Activated CD4-positive, alpha-beta T cell treated with anti-CD3 and anti-CD28 coated beads, Interleukin-10, Interleukin-2, amounts not matched to agents 100 ng/mL and 50 ng/mL, durations not matched to agents 16 hours and 8 hours (primary cell): ENCODE measurements around the gene PID1.
A peak's percentile ranks its signal among the peaks of the same experiment; 100 is the strongest.

ENCODE experiments used
- DNase-seq: peaks from one replicate; pipeline ENCODE4 v3.0.0-alpha.2; 2020

PID1 gene

GRCh38 chr2:229270551-229271410, at the start of gene PID1:
Gene PID1 (minus strand): TSS chr2:229271287. CDS start chr2:229271043, 244 bp downstream.
- DNase-seq, result no peak

- DNase-seq, result no peak
These were observed 48.5 kb upstream of the PID1 start for GRCh38 chr2:229319558-229319957.

GRCh38 chr2:229314117-229314516, 43.0 kb upstream of the PID1 start:
- DNase-seq, result no peak

GRCh38 chr2:229313591-229313990, 42.5 kb upstream of the PID1 start:
- no peak for DNase-seq

- DNase-seq, result no peak
These were observed 30.1 kb upstream of the PID1 start for GRCh38 chr2:229301237-229301636.

GRCh38 chr2:229300790-229301189, 29.7 kb upstream of the PID1 start:
- DNase-seq, result no peak

- DNase-seq, result no peak
These were observed 29.3 kb upstream of the PID1 start for GRCh38 chr2:229300371-229300770.

- no peak for DNase-seq
These were observed 26.2 kb upstream of the PID1 start for GRCh38 chr2:229297247-229297646.

- no peak for DNase-seq
These were observed 25.4 kb upstream of the PID1 start for GRCh38 chr2:229296536-229296935.

- DNase-seq, result no peak
These were observed 24.9 kb upstream of the PID1 start for GRCh38 chr2:229296016-229296415.

- DNase-seq, result no peak
These were observed 16.7 kb upstream of the PID1 start for GRCh38 chr2:229287823-229288222.

- no peak for DNase-seq
These were observed 11.9 kb upstream of the PID1 start for GRCh38 chr2:229282758-229283546.

- DNase-seq, result no peak
These were observed 8.4 kb upstream of the PID1 start for GRCh38 chr2:229279516-229279915.

GRCh38 chr2:229275506-229275905, 4.4 kb upstream of the PID1 start:
- no peak for DNase-seq

GRCh38 chr2:229273723-229274338, 2.7 kb upstream of the PID1 start:
- DNase-seq, result peak; percentile 33

- DNase-seq, result no peak
These were observed 2.1 kb upstream of the PID1 start for GRCh38 chr2:229273006-229273722.

- DNase-seq, result no peak
These were observed 1.1 kb downstream of the PID1 start for GRCh38 chr2:229269941-229270340.

- DNase-seq, result no peak
These were observed 1.9 kb downstream of the PID1 start for GRCh38 chr2:229269146-229269545.

GRCh38 chr2:229268626-229269025, 2.5 kb downstream of the PID1 start:
- DNase-seq, result no peak

GRCh38 chr2:229267080-229267479, 4.0 kb downstream of the PID1 start:
- DNase-seq, result no peak

- no peak for DNase-seq
These were observed 5.4 kb downstream of the PID1 start for GRCh38 chr2:229265727-229266126.

GRCh38 chr2:229261599-229261998, 9.5 kb downstream of the PID1 start:
- DNase-seq, result no peak

GRCh38 chr2:229261076-229261475, 10.0 kb downstream of the PID1 start:
- DNase-seq, result no peak
